GM12872 (cell line): ENCODE measurements around the gene MECP2.

Source experiments
- CTCF ChIP-seq: IDR thresholded peaks from 3 replicates; pipeline ENCODE4 v1.5.1; 2011; ENCODE audit warnings: low read depth, mild to moderate bottlenecking, low read length, moderate library complexity; ENCODE audit not compliant: insufficient read depth

MECP2 gene

GRCh38 chrX:154136627-154137161, 39.2 kb upstream of the MECP2 start:
- TF ChIP-seq CTCF, result peak; percentile 70

- no peak for TF ChIP-seq CTCF
Observed at GRCh38 chrX:154135458-154136229, 38.1 kb upstream of the MECP2 start.

GRCh38 chrX:154132366-154132765, 34.8 kb upstream of the MECP2 start:
- TF ChIP-seq CTCF, result no peak

GRCh38 chrX:154131955-154132354, 34.4 kb upstream of the MECP2 start:
- no peak for TF ChIP-seq CTCF

GRCh38 chrX:154126101-154126500, 28.6 kb upstream of the MECP2 start:
- TF ChIP-seq CTCF, result no peak

GRCh38 chrX:154125391-154126040, 28.0 kb upstream of the MECP2 start:
- TF ChIP-seq CTCF, result no peak

- TF ChIP-seq CTCF, result no peak
Observed at GRCh38 chrX:154123241-154124219, 26.0 kb upstream of the MECP2 start.
